ENCODE measurements around the gene NRDC. TPM values are rescaled to one million over a fixed set of nuclear protein-coding genes. Genes with fewer than 3 reads are reported as not detected.

NRDC gene
- total RNA-seq, 1 experiment from 2014 or later = 182 TPM

DNA sequence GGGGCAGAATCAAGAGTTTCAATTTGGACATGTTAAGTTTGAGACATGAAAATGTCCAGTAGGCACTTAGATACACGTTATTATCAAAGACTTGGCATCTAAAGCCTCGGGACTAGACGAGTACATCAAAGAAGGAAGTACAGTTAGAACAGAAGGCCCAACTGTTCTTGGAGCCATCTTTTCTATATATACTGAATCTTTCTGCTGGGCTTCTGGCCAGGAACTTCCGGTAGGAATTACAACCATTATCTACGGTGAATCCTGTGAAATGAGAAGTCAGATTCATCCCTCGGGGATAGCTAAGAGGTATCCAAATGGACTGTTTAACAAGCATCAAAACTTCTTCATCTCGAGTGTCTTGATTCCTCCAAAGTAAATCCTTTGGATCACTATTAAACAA, 34.4 kb upstream of the NRDC start:
- CTCF ChIA-PET = no interaction called here
- no peak overlapping the region for H3K9ac ChIP-seq (ENCODE audit: low read length)
- intact Hi-C loops (cut with micrococcal nuclease) = no loop called here
- no peak overlapping the region for H2AFZ ChIP-seq (ENCODE audit: low read depth, low read length, poor library complexity, severe bottlenecking)
- no peak overlapping the region for H3K4me2 ChIP-seq (ENCODE audit: low read length)
- no peak for DNase-seq (ENCODE audit: low read depth, low spot score)
- RAD21 ChIA-PET (ENCODE audit: low non-redundant PET in 1 of 2, low total read pairs in 2 of 2, uncharacterized antibody in 2 of 2, unreplicated experiment in 2 of 2) = no interaction called here
- no peaks in the 10 kb centered on the region for H3K9me3 ChIP-seq (ENCODE audit: control insufficient read depth in 1 of 2, insufficient read depth in 1 of 2, low read depth in 1 of 2, low read length in 2 of 2)
- no peaks in the 10 kb centered on the region for H3K27me3 ChIP-seq (ENCODE audit: insufficient read depth, low read length)
- H3K9me2 ChIP-seq (ENCODE audit: insufficient read depth) = no peaks in the 10 kb centered on the region
- no TSS peak for BruUV-seq (replicated peaks)
- no peaks in the 10 kb centered on the region for H3K4me1 ChIP-seq (ENCODE audit: control insufficient read depth in 1 of 2, insufficient read depth in 2 of 2, low read length in 2 of 2)
- H3K36me3 ChIP-seq (ENCODE audit: control insufficient read depth in 1 of 2, insufficient read depth in 2 of 2, low read length in 2 of 2) = no peaks in the 10 kb centered on the region
- POLR2A ChIA-PET = no interaction called here
- no peak overlapping the region for H3K27ac ChIP-seq (ENCODE audit: low read depth, low read length)
- H3K79me2 ChIP-seq (ENCODE audit: insufficient read depth, low read length) = no peaks in the 10 kb centered on the region
- no peak for TF ChIP-seq POLR2A (IDR thresholded peaks at IDR 0.05; ENCODE audit: borderline replicate concordance, extremely low read depth, insufficient read depth, insufficient read length)
- TF ChIP-seq POLR2AphosphoS5 (IDR thresholded peaks at IDR 0.05; ENCODE audit: low read depth, low read length) = no peak
- TF ChIP-seq, protein P1, sequence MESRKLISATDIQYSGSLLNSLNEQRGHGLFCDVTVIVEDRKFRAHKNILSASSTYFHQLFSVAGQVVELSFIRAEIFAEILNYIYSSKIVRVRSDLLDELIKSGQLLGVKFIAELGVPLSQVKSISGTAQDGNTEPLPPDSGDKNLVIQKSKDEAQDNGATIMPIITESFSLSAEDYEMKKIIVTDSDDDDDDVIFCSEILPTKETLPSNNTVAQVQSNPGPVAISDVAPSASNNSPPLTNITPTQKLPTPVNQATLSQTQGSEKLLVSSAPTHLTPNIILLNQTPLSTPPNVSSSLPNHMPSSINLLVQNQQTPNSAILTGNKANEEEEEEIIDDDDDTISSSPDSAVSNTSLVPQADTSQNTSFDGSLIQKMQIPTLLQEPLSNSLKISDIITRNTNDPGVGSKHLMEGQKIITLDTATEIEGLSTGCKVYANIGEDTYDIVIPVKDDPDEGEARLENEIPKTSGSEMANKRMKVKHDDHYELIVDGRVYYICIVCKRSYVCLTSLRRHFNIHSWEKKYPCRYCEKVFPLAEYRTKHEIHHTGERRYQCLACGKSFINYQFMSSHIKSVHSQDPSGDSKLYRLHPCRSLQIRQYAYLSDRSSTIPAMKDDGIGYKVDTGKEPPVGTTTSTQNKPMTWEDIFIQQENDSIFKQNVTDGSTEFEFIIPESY (IDR thresholded peaks at IDR 0.05; ENCODE audit: extremely low read depth, insufficient replicate concordance, low read length) = no peak
- no peak for TF ChIP-seq EZH2phosphoT487 (IDR thresholded peaks at IDR 0.05; ENCODE audit: borderline replicate concordance)
- TF ChIP-seq, protein P2, sequence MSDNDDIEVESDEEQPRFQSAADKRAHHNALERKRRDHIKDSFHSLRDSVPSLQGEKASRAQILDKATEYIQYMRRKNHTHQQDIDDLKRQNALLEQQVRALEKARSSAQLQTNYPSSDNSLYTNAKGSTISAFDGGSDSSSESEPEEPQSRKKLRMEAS (IDR thresholded peaks at IDR 0.05) = no peak
- H4K20me1 ChIP-seq (ENCODE audit: insufficient read depth) = no peaks in the 10 kb centered on the region
- ATAC-seq = no peak
- no peak overlapping the region for H3K4me3 ChIP-seq (replicated peaks in 1 of 2; ENCODE audit: low read depth in 1 of 2, low read length in 2 of 2)

DNA sequence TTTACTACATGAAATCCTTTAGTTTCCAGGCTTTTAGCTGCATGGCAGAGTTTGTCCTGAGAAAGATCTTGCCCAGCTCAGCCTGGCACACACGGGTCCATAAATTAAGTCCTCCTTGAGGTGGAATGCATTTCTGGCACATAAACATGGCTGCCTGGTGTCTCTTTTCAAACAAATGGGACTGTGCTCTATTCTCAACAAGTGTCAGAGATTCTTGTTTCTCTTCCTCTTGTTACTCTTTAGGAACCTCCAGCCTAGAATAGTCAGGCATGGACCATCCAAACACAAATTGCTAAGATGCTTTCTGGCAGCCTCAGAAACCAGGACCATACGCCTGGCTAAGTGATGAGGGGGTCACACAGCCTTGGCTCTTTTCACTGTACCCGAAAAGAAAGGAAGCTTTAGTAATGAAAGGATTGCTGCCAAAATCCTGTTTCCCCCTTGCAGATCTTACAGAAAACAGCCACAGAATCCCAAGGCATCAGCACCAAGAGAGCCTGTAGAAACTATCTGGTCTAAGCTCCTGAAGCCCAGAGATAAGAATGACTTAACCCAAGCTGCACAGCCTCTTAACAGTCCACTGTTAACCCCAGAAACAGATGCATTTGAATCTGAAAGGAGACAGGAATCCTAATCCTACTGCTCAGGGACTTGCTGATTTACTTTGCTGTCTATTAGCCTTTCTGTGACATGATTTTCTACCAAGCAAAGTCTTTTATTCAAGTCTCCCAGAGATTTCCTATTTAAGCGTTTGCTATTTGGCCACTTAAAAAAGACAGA, 31.9 kb upstream of the NRDC start:
- ATAC-seq (no peak), DNase-seq (ENCODE audit: low read depth, low spot score) (no peak)
- no peak overlapping the region for H3K27ac ChIP-seq (ENCODE audit: low read depth, low read length)
- H4K20me1 ChIP-seq (ENCODE audit: insufficient read depth) = no peaks in the 10 kb centered on the region
- H3K36me3 ChIP-seq (ENCODE audit: control insufficient read depth in 1 of 2, insufficient read depth in 2 of 2, low read length in 2 of 2) = no peaks in the 10 kb centered on the region
- no peaks in the 10 kb centered on the region for H3K9me2 ChIP-seq (ENCODE audit: insufficient read depth)
- no TSS peak for BruUV-seq (replicated peaks)
- no peaks in the 10 kb centered on the region for H3K9me3 ChIP-seq (ENCODE audit: control insufficient read depth in 1 of 2, insufficient read depth in 1 of 2, low read depth in 1 of 2, low read length in 2 of 2)
- TF ChIP-seq, protein P1 (IDR thresholded peaks at IDR 0.05; ENCODE audit: extremely low read depth, insufficient replicate concordance, low read length) = no peak
- TF ChIP-seq CEBPB (IDR thresholded peaks at IDR 0.05; ENCODE audit: low read depth) (no peak), CBX3 (IDR thresholded peaks at IDR 0.05; ENCODE audit: low read depth) (no peak), YY1 (IDR thresholded peaks at IDR 0.05; ENCODE audit: extremely low read depth, insufficient replicate concordance, low read depth, low read length) (no peak), SP1 (IDR thresholded peaks at IDR 0.05; ENCODE audit: low read depth) (no peak), ELF1 (IDR thresholded peaks at IDR 0.05; ENCODE audit: borderline replicate concordance, low read depth) (no peak), RAD21 (IDR thresholded peaks at IDR 0.05; ENCODE audit: low read depth) (no peak), SIN3A (IDR thresholded peaks at IDR 0.05; ENCODE audit: low read depth) (no peak), FOSL1 (IDR thresholded peaks at IDR 0.05; ENCODE audit: low read depth) (no peak)
- TF ChIP-seq, protein P3, sequence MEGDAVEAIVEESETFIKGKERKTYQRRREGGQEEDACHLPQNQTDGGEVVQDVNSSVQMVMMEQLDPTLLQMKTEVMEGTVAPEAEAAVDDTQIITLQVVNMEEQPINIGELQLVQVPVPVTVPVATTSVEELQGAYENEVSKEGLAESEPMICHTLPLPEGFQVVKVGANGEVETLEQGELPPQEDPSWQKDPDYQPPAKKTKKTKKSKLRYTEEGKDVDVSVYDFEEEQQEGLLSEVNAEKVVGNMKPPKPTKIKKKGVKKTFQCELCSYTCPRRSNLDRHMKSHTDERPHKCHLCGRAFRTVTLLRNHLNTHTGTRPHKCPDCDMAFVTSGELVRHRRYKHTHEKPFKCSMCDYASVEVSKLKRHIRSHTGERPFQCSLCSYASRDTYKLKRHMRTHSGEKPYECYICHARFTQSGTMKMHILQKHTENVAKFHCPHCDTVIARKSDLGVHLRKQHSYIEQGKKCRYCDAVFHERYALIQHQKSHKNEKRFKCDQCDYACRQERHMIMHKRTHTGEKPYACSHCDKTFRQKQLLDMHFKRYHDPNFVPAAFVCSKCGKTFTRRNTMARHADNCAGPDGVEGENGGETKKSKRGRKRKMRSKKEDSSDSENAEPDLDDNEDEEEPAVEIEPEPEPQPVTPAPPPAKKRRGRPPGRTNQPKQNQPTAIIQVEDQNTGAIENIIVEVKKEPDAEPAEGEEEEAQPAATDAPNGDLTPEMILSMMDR (IDR thresholded peaks at IDR 0.05 in 2 of 3, conservative IDR thresholded peaks at IDR 0.05 in 1 of 3; ENCODE audit: borderline replicate concordance in 1 of 3, insufficient read depth in 1 of 3, low read depth in 2 of 3, low read length in 2 of 3) = no peak
- no peak overlapping the region for H3K4me2 ChIP-seq (ENCODE audit: low read length)
- intact Hi-C loops (cut with micrococcal nuclease) = no loop called here
- no peaks in the 10 kb centered on the region for H3K79me2 ChIP-seq (ENCODE audit: insufficient read depth, low read length)
- no peaks in the 10 kb centered on the region for H3K4me1 ChIP-seq (ENCODE audit: control insufficient read depth in 1 of 2, insufficient read depth in 2 of 2, low read length in 2 of 2)
- ChIA-PET RAD21 (ENCODE audit: low non-redundant PET in 1 of 2, low total read pairs in 2 of 2, uncharacterized antibody in 2 of 2, unreplicated experiment in 2 of 2) (no interaction called here), CTCF (no interaction called here), POLR2A (no interaction called here)
- no peak overlapping the region for H2AFZ ChIP-seq (ENCODE audit: low read depth, low read length, poor library complexity, severe bottlenecking)
- no peak overlapping the region for H3K4me3 ChIP-seq (replicated peaks in 1 of 2; ENCODE audit: low read depth in 1 of 2, low read length in 2 of 2)
- no peak overlapping the region for H3K9ac ChIP-seq (ENCODE audit: low read length)
- no peaks in the 10 kb centered on the region for H3K27me3 ChIP-seq (ENCODE audit: insufficient read depth, low read length)
